Liver (tissue), 9 donors: ENCODE results near the gene PTPRN2. TPM values are rescaled to one million over a fixed set of nuclear protein-coding genes. Genes with fewer than 3 reads are reported as not detected.

ENCODE experiments used
- DNase-seq: peaks from one replicate; pipeline ENCODE4 v3.0.0-alpha.2; 2017; ENCODE audit warnings: low spot score
- H3K27ac ChIP-seq, 2 donors: one replicate each; pipeline ENCODE4 v1.7.0; 2013; ENCODE audit warnings: inconsistent platforms in 2 of 2, low read length in 2 of 2, control low read depth in 1 of 2, low read depth in 1 of 2, mild to moderate bottlenecking in 1 of 2
- H3K27me3 ChIP-seq, 4 donors: one replicate each; pipeline versions ENCODE4 v1.6.1 to v1.7.0; 2013; ENCODE audit warnings: low read length in 3 of 4, inconsistent platforms in 1 of 4, mild to moderate bottlenecking in 1 of 4, moderate library complexity in 1 of 4; ENCODE audit not compliant: control insufficient read depth in 4 of 4, insufficient read depth in 4 of 4
- H3K36me3 ChIP-seq, 4 donors: one replicate each; pipeline versions ENCODE4 v1.6.1 to v1.7.0; 2013; ENCODE audit warnings: low read length in 3 of 4, mild to moderate bottlenecking in 3 of 4, low read depth in 1 of 4, moderate library complexity in 1 of 4; ENCODE audit not compliant: control insufficient read depth in 4 of 4, insufficient read depth in 3 of 4
- H3K4me1 ChIP-seq, 4 donors: one replicate each; pipeline versions ENCODE4 v1.6.1 to v1.7.0; 2013; ENCODE audit warnings: low read length in 3 of 4, mild to moderate bottlenecking in 3 of 4, moderate library complexity in 1 of 4; ENCODE audit not compliant: control insufficient read depth in 4 of 4, insufficient read depth in 4 of 4
- H3K4me3 ChIP-seq, 3 donors: one replicate each; pipeline versions ENCODE4 v1.6.1 to v1.7.0; 2013; ENCODE audit warnings: low read length in 3 of 3, control low read depth in 1 of 3, low read depth in 1 of 3, mild to moderate bottlenecking in 1 of 3
- H3K9ac ChIP-seq, 2 donors: one replicate each; pipeline ENCODE4 v1.7.0; 2013; ENCODE audit warnings: low read length in 2 of 2, mild to moderate bottlenecking in 2 of 2, moderate library complexity in 2 of 2, control low read depth in 1 of 2, low read depth in 1 of 2
- H3K9me3 ChIP-seq, 4 donors: one replicate each; pipeline versions ENCODE4 v1.6.1 to v1.7.0; 2013; ENCODE audit warnings: low read length in 3 of 4; ENCODE audit not compliant: control insufficient read depth in 4 of 4
- ATF3 ChIP-seq: IDR thresholded peaks from 2 replicates; pipeline ENCODE4 v1.6.1; 2016; ENCODE audit warnings: antibody characterized with exemption
- CTCF ChIP-seq: fragments of 150-350 bp; IDR thresholded peaks from 2 replicates; pipeline ENCODE4 v1.5.1; 2017; ENCODE audit warnings: improper control_type of control experiment, low read depth, low read length; ENCODE audit not compliant: missing input control
- EGR1 ChIP-seq, 2 donors: IDR thresholded peaks; 2 replicates each; pipeline ENCODE4 v1.6.1; 2016 to 2018; ENCODE audit warnings: antibody characterized with exemption in 2 of 2, low read depth in 2 of 2
- FOXA1 ChIP-seq: IDR thresholded peaks from 2 replicates; pipeline ENCODE4 v1.6.1; 2016; ENCODE audit warnings: antibody characterized with exemption
- FOXA2 ChIP-seq: IDR thresholded peaks from 2 replicates; pipeline ENCODE4 v1.6.1; 2016; ENCODE audit warnings: antibody characterized with exemption
- GABPA ChIP-seq, 2 donors: IDR thresholded peaks in 1 of 2; conservative IDR thresholded peaks in 1 of 2; 2 replicates each; pipeline ENCODE4 v1.6.1; 2016; ENCODE audit warnings: antibody characterized with exemption in 2 of 2, mild to moderate bottlenecking in 1 of 2, moderate library complexity in 1 of 2
- HNF4A ChIP-seq, 2 donors: conservative IDR thresholded peaks; 2 replicates each; pipeline ENCODE4 v1.6.1; 2016; ENCODE audit warnings: antibody characterized with exemption in 2 of 2, mild to moderate bottlenecking in 2 of 2
- HNF4G ChIP-seq: IDR thresholded peaks from 2 replicates; pipeline ENCODE4 v1.6.1; 2016; ENCODE audit warnings: antibody characterized with exemption
- JUND ChIP-seq, 2 donors: IDR thresholded peaks; 2 replicates each; pipeline ENCODE4 v1.6.1; 2016; ENCODE audit warnings: antibody characterized with exemption in 2 of 2
- NR2F2 ChIP-seq: IDR thresholded peaks from 2 replicates; pipeline ENCODE4 v1.6.1; 2016; ENCODE audit warnings: antibody characterized with exemption
- RAD21 ChIP-seq, 2 donors: IDR thresholded peaks; 2 replicates each; pipeline ENCODE4 v1.6.1; 2016; ENCODE audit warnings: antibody characterized with exemption in 2 of 2, mild to moderate bottlenecking in 2 of 2
- RXRA ChIP-seq, 2 donors: IDR thresholded peaks; 2 replicates each; pipeline ENCODE4 v1.6.1; 2017 to 2018; ENCODE audit warnings: antibody characterized with exemption in 2 of 2, mild to moderate bottlenecking in 1 of 2
- SP1 ChIP-seq: IDR thresholded peaks from 2 replicates; pipeline ENCODE4 v1.6.1; 2018; ENCODE audit warnings: antibody characterized with exemption, mild to moderate bottlenecking
- TAF1 ChIP-seq: conservative IDR thresholded peaks from 2 replicates; pipeline ENCODE4 v1.6.1; 2016; ENCODE audit warnings: antibody characterized with exemption, mild to moderate bottlenecking
- YY1 ChIP-seq: IDR thresholded peaks from 2 replicates; pipeline ENCODE4 v1.6.1; 2016; ENCODE audit warnings: antibody characterized with exemption, mild to moderate bottlenecking
- WGBS: extraction: QIAGEN DNeasy Blood & Tissue Kit; methylation state at CpG from one replicate; pipeline ENCODE4 v1.1.7; 2013; 5-methylcytosine and 5-hydroxymethylcytosine counted together
- polyA plus RNA-seq, 2 donors: library from polyadenylated mRNA; stranded (reverse) in 1 of 2; unstranded in 1 of 2; fragments of 200-250 nt in 1 of 2; fragments of >200 nt in 1 of 2; fragmentation: Nextera tagmentation in 1 of 2; extraction: Ambion mirVana in 1 of 2; gene quantifications; one replicate each; pipeline versions ENCODE4 v1.2.1 to v1.2.3, GENCODE V29; 2013 to 2015
- total RNA-seq, 2 donors: library from RNA; depleted of rRNA; stranded (reverse); fragments of >200 nt; gene quantifications; one replicate each; pipeline ENCODE4 v1.2.3, GENCODE V29; 2014
- TF ChIP-seq, protein P1 (sequence below): IDR thresholded peaks from 2 replicates; pipeline ENCODE4 v1.6.1; 2016; ENCODE audit warnings: antibody characterized with exemption
- TF ChIP-seq, protein P2 (sequence below): IDR thresholded peaks from 2 replicates; pipeline ENCODE4 v1.6.1; 2016; ENCODE audit warnings: antibody characterized with exemption, mild to moderate bottlenecking
- TF ChIP-seq, protein P3 (sequence below): IDR thresholded peaks from 2 replicates; pipeline ENCODE4 v1.6.1; 2016; ENCODE audit warnings: antibody characterized with exemption
- donor health status: healthy.
- donor health status: healthy.
- donor health status: healthy.
- donor health status: healthy.
- donor health status: healthy.

PTPRN2 gene
- total and polyA plus RNA-seq, 4 donors, result 0.75 to 1.9 (median 1.1) TPM

DNA sequence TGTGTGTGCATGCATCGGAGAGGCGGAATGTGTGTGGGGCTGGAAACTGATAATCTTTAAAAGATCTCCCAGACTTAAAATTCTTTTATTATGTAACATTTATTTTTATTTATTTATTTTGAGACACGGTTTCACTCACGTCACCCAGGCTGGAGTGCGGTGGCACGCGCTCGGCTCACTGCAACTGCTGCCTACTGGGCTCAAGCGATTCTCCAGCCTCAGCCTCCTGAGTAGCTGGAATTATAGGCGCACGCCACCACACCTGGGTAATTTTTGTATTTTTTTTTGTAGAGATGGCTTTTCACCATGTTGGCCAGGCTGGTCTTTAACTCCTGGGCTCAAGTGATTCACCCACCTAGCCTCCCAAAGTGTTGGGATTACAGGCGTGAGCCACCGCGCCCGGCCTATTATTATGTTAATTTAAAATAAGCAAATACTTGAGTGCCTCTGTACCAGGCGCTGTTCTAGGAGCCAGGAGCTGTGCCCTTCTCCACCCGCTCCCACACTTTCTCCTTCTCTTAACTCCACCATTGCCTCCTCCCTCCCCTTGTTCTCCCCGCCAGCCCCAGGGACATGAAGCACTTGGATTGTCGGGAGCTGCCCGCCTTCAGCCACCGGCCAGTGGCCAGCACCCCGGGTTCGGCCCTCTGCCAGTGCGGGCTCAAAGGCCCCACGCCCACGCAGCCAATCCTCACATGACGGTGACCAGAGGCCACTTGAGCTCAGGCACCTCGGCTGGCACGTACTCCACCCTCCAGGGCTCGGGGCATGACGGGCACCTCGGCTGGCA lies 1087.3 kb downstream of the PTPRN2 start:
- no peaks in the 10 kb centered on the region for H3K27me3 ChIP-seq
- 87% methylated on average over 32 of the region's 32 CpGs for WGBS
- H3K4me1 ChIP-seq, result no peaks in the 10 kb centered on the region
- H3K9ac ChIP-seq, result no peak overlapping the region
- no peak overlapping the region for H3K4me3 ChIP-seq
- no peak overlapping the region for H3K27ac ChIP-seq
- no peaks in the 10 kb centered on the region for H3K36me3 ChIP-seq
- TF ChIP-seq RXRA (IDR thresholded peaks at IDR 0.05) (no peak), NR2F2 (no peak), HNF4A (conservative IDR thresholded peaks at IDR 0.05) (no peak)
- DNase-seq, result no peak
- H3K9me3 ChIP-seq, result no peaks in the 10 kb centered on the region

DNA sequence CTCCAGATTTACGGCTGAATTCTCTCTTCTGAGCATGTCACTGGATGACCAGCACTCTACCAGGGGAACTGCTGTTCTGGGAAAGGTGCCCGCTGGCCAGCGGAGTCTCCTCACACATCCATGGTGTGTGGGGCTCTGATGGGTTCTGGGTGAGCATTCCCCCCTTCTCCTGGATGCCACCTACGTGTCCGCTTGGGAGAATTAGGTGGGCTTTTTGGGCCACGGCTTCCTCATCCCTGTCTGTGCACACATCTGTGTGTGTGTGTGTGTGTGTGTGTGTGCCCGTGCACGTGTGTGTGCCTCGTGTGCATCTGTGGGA lies 1087.8 kb downstream of the PTPRN2 start:
- no peak for DNase-seq

More for the DNA sequence above, 1087.8 kb downstream of the PTPRN2 start:
- Histone ChIP-seq H3K27me3 (no peaks in the 10 kb centered on the region), H3K4me3 (no peak overlapping the region), H3K9me3 (no peaks in the 10 kb centered on the region), H3K27ac (no peak overlapping the region), H3K36me3 (no peaks in the 10 kb centered on the region), H3K4me1 (no peaks in the 10 kb centered on the region), H3K9ac (no peak overlapping the region)
- TF ChIP-seq RAD21 (IDR thresholded peaks at IDR 0.05) (no peak), FOXA2 (no peak), FOXA1 (no peak), EGR1 (IDR thresholded peaks at IDR 0.05; ENCODE audit: low read depth in 2 of 2) (no peak), HNF4G (no peak), HNF4A (conservative IDR thresholded peaks at IDR 0.05) (no peak), GABPA (IDR thresholded peaks at IDR 0.05 in 1 of 2, conservative IDR thresholded peaks at IDR 0.05 in 1 of 2) (no peak), JUND (IDR thresholded peaks at IDR 0.05) (no peak), ATF3 (no peak), NR2F2 (no peak), TAF1 (no peak), CTCF (no peak), YY1 (no peak), SP1 (no peak), RXRA (IDR thresholded peaks at IDR 0.05) (no peak)
- TF ChIP-seq, protein P1, sequence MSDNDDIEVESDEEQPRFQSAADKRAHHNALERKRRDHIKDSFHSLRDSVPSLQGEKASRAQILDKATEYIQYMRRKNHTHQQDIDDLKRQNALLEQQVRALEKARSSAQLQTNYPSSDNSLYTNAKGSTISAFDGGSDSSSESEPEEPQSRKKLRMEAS, result no peak
- TF ChIP-seq, protein P2, sequence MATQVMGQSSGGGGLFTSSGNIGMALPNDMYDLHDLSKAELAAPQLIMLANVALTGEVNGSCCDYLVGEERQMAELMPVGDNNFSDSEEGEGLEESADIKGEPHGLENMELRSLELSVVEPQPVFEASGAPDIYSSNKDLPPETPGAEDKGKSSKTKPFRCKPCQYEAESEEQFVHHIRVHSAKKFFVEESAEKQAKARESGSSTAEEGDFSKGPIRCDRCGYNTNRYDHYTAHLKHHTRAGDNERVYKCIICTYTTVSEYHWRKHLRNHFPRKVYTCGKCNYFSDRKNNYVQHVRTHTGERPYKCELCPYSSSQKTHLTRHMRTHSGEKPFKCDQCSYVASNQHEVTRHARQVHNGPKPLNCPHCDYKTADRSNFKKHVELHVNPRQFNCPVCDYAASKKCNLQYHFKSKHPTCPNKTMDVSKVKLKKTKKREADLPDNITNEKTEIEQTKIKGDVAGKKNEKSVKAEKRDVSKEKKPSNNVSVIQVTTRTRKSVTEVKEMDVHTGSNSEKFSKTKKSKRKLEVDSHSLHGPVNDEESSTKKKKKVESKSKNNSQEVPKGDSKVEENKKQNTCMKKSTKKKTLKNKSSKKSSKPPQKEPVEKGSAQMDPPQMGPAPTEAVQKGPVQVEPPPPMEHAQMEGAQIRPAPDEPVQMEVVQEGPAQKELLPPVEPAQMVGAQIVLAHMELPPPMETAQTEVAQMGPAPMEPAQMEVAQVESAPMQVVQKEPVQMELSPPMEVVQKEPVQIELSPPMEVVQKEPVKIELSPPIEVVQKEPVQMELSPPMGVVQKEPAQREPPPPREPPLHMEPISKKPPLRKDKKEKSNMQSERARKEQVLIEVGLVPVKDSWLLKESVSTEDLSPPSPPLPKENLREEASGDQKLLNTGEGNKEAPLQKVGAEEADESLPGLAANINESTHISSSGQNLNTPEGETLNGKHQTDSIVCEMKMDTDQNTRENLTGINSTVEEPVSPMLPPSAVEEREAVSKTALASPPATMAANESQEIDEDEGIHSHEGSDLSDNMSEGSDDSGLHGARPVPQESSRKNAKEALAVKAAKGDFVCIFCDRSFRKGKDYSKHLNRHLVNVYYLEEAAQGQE, result no peak
- TF ChIP-seq, protein P3, sequence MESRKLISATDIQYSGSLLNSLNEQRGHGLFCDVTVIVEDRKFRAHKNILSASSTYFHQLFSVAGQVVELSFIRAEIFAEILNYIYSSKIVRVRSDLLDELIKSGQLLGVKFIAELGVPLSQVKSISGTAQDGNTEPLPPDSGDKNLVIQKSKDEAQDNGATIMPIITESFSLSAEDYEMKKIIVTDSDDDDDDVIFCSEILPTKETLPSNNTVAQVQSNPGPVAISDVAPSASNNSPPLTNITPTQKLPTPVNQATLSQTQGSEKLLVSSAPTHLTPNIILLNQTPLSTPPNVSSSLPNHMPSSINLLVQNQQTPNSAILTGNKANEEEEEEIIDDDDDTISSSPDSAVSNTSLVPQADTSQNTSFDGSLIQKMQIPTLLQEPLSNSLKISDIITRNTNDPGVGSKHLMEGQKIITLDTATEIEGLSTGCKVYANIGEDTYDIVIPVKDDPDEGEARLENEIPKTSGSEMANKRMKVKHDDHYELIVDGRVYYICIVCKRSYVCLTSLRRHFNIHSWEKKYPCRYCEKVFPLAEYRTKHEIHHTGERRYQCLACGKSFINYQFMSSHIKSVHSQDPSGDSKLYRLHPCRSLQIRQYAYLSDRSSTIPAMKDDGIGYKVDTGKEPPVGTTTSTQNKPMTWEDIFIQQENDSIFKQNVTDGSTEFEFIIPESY, result no peak
- WGBS, result 86% methylated on average over 9 of the region's 9 CpGs
